Thyroid gland (tissue), 4 donors: ENCODE data around the gene SLC10A4.

Experiments used
- CTCF ChIP-seq, 6 experiments: fragments of 200-600 bp in 3 of 6; fragments of 450-650 bp in 3 of 6; sonication (generic) in 3 of 6; IDR thresholded peaks; one replicate each; pipeline ENCODE4 v1.5.1; 2016 to 2019; ENCODE audit warnings: antibody characterized with exemption in 6 of 6, mild to moderate bottlenecking in 2 of 6, inconsistent platforms in 1 of 6, moderate library complexity in 1 of 6
- POLR2A ChIP-seq, 2 donors: fragments of 450-650 bp; IDR thresholded peaks; one replicate each; pipeline ENCODE4 v1.6.1; 2017; ENCODE audit warnings: antibody characterized with exemption in 2 of 2, mild to moderate bottlenecking in 2 of 2, moderate library complexity in 1 of 2

GRCh38 chr4:48454591-48454990 is 28.6 kb upstream of the SLC10A4 start:
- TF ChIP-seq CTCF (IDR thresholded peaks at IDR 0.05) (no peak), POLR2A (IDR thresholded peaks at IDR 0.05) (no peak)
